GM21515 (cell line): ENCODE data around the gene TMEM176A.
"Not testable (repeated sequence)": the region's sequence is repeated elsewhere in the genome, so short reads cannot be mapped to it uniquely, and the experiment has no call there.

Experiments used
- ATAC-seq: cut with Tn5 transposase; IDR thresholded peaks from one replicate; pipeline ENCODE4 v1.9.1; 2021; ENCODE audit not compliant: unreplicated experiment

TMEM176A gene

GRCh38 chr7:150800581-150801241 is at the start of gene TMEM176A:
Gene TMEM176A (plus strand): TSS chr7:150800769. CDS start chr7:150801551, 782 bp downstream.
- no peak for ATAC-seq

- ATAC-seq, result no peak
These were observed 48.9 kb upstream of the TMEM176A start for GRCh38 chr7:150751702-150752101.

GRCh38 chr7:150753239-150753638 is 47.3 kb upstream of the TMEM176A start:
- no peak for ATAC-seq

GRCh38 chr7:150753826-150754603 is 46.6 kb upstream of the TMEM176A start:
- ATAC-seq, result no peak

GRCh38 chr7:150754951-150755350 is 45.6 kb upstream of the TMEM176A start:
- ATAC-seq, result no peak

GRCh38 chr7:150755473-150756099 is 45.0 kb upstream of the TMEM176A start:
- no peak for ATAC-seq

- no peak for ATAC-seq
These were observed 44.4 kb upstream of the TMEM176A start for GRCh38 chr7:150756166-150756565.

- no peak for ATAC-seq
These were observed 43.7 kb upstream of the TMEM176A start for GRCh38 chr7:150756858-150757257.

GRCh38 chr7:150759479-150759878 is 41.1 kb upstream of the TMEM176A start:
- ATAC-seq, result no peak

- no peak for ATAC-seq
These were observed 34.2 kb upstream of the TMEM176A start for GRCh38 chr7:150766334-150766709.

GRCh38 chr7:150769768-150770167 is 30.8 kb upstream of the TMEM176A start:
- no peak for ATAC-seq

GRCh38 chr7:150774131-150774530 is 26.4 kb upstream of the TMEM176A start:
- not testable (repeated sequence) for ATAC-seq

- no peak for ATAC-seq
These were observed 22.4 kb upstream of the TMEM176A start for GRCh38 chr7:150778014-150778737.

GRCh38 chr7:150778738-150779301 is 21.7 kb upstream of the TMEM176A start:
- ATAC-seq, result no peak

- ATAC-seq, result no peak
These were observed 20.3 kb upstream of the TMEM176A start for GRCh38 chr7:150780292-150780691.

GRCh38 chr7:150781103-150781502 is 19.5 kb upstream of the TMEM176A start:
- ATAC-seq, result no peak

GRCh38 chr7:150781961-150782360 is 18.6 kb upstream of the TMEM176A start:
- no peak for ATAC-seq

- no peak for ATAC-seq
These were observed 16.3 kb upstream of the TMEM176A start for GRCh38 chr7:150784120-150784736.

GRCh38 chr7:150784954-150785353 is 15.6 kb upstream of the TMEM176A start:
- no peak for ATAC-seq
